Mucosa of descending colon (tissue), 3 donors: ENCODE results near the gene PRSS33. TPM values are rescaled to one million over a fixed set of nuclear protein-coding genes. Genes with fewer than 3 reads are reported as not detected.

Source experiments
- ATAC-seq: fragments of 200-7000 bp; cut with Tn5 transposase; one replicate; pipeline ENCODE4 v1.9.1; 2020; ENCODE audit warnings: mild to moderate bottlenecking, moderate library complexity
- DNase-seq, 3 donors: peaks; one replicate each; pipeline ENCODE4 v3.0.0-alpha.2; 2020
- H3K36me3 ChIP-seq: fragments of 200-600 bp; one replicate; pipeline ENCODE4 v1.8.0; 2021; ENCODE audit warnings: low read depth, mild to moderate bottlenecking
- H3K4me1 ChIP-seq: fragments of 200-600 bp; one replicate; pipeline ENCODE4 v1.8.0; 2021; ENCODE audit warnings: low read depth, mild to moderate bottlenecking
- H3K4me3 ChIP-seq: fragments of 200-600 bp; one replicate; pipeline ENCODE4 v1.8.0; 2021; ENCODE audit warnings: mild to moderate bottlenecking
- H3K9me3 ChIP-seq: fragments of 200-600 bp; one replicate; pipeline ENCODE4 v1.8.0; 2021; ENCODE audit warnings: mild to moderate bottlenecking
- intact Hi-C, 2 donors: fragments of 100-400 bp; cut with DNase I in 1 of 2; cut with micrococcal nuclease in 1 of 2; formaldehyde crosslinking; loops; one replicate each; pipeline versions ENCODE4 v1.11.0 to v1.11.1; 2022; cut with DNase I, micrococcal nuclease
- total RNA-seq, 3 donors: library from RNA; stranded (reverse); fragmentation: NEBNext Ultra II Directional in 2 of 3; extraction: Animal tissue kit (Norgen Biotek cat#: 25700) in 2 of 3; gene quantifications; one replicate each; pipeline versions ENCODE4 v1.2.1 to v1.2.4, GENCODE V29; 2021 to 2023
- TF ChIP-seq, protein P1 (sequence below): fragments of 200-600 bp; IDR thresholded peaks from one replicate; pipeline ENCODE4 v1.8.0; 2022; ENCODE audit warnings: antibody characterized with exemption, mild to moderate bottlenecking
- donor health status: DM: no; HTN: no; CAD: no; lungs with moderate emphysema.
- donor health status: DM: no; HTN: no; CAD: no.
- donor health status: DM: no; HTN: yes; CAD: no.

PRSS33 gene
- total RNA-seq, 3 donors from 2014 or later, result not detected

GRCh38 chr16:2813771-2814221, 26.4 kb upstream of the PRSS33 start:
- peak in 1 of 3 donors; percentile 6 for DNase-seq
- TF ChIP-seq, protein P1, sequence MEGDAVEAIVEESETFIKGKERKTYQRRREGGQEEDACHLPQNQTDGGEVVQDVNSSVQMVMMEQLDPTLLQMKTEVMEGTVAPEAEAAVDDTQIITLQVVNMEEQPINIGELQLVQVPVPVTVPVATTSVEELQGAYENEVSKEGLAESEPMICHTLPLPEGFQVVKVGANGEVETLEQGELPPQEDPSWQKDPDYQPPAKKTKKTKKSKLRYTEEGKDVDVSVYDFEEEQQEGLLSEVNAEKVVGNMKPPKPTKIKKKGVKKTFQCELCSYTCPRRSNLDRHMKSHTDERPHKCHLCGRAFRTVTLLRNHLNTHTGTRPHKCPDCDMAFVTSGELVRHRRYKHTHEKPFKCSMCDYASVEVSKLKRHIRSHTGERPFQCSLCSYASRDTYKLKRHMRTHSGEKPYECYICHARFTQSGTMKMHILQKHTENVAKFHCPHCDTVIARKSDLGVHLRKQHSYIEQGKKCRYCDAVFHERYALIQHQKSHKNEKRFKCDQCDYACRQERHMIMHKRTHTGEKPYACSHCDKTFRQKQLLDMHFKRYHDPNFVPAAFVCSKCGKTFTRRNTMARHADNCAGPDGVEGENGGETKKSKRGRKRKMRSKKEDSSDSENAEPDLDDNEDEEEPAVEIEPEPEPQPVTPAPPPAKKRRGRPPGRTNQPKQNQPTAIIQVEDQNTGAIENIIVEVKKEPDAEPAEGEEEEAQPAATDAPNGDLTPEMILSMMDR, result no peak
- Histone ChIP-seq H3K36me3 (no peaks in the 10 kb centered on the region), H3K4me1 (no peaks in the 10 kb centered on the region), H3K4me3 (no peak overlapping the region), H3K9me3 (no peaks in the 10 kb centered on the region)
- no peak for ATAC-seq
- intact Hi-C loops, result no loop called here

DNA sequence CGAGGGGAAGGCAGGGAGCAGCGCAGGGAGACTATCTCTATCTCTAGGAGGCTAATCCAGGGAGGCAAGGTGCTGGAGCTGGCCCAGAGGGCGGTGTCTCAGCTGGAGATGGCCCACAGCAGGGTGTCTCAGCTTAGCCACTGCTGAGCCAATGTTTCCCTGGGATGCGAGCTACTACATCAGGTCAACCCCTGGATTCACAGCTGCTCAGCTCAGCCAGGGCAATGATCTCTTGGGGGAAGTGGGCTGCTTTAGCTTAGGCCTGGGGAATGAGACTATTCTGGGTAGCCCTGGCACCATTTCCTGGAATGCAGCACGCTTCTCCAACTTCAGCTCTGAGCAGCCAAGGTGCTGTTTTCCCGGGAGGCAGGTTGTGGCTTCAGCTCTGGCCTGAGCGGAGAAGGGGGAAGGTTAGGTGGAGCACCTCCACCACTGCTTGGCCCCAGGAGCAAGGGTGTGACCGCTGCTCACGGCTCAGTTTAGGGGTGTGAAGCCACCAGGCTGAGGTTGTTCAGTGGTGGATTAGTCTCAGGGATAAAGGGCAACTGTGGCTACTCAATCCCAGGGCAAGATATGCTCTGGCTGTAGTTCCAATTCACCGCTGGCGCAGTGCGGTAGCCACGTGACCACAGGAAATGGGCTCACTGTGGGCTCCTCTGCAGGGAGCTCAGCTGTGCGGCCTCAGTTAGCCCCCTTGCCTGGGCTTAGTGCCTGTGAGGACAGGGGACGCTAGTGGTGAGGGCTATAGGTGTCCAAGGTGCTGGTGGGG, 24.5 kb upstream of the PRSS33 start:
- TF ChIP-seq, protein P1, result no peak
- no peaks in the 10 kb centered on the region for H3K36me3 ChIP-seq
- intact Hi-C loops, result no loop called here
- DNase-seq, result peak in 1 of 3 donors; percentile 16
- no peaks in the 10 kb centered on the region for H3K4me1 ChIP-seq
- no peaks in the 10 kb centered on the region for H3K9me3 ChIP-seq
- no peak overlapping the region for H3K4me3 ChIP-seq
- ATAC-seq, result peak; percentile 27

GRCh38 chr16:2810651-2811050, 23.3 kb upstream of the PRSS33 start:
- Histone ChIP-seq H3K4me1 (no peaks in the 10 kb centered on the region), H3K9me3 (no peaks in the 10 kb centered on the region), H3K36me3 (no peaks in the 10 kb centered on the region), H3K4me3 (no peak overlapping the region)
- intact Hi-C loops, result no loop called here
- TF ChIP-seq, protein P1, result no peak
- DNase-seq, result peak in 1 of 3 donors; percentile 2
- ATAC-seq, result no peak

GRCh38 chr16:2809149-2809760, 21.9 kb upstream of the PRSS33 start:
- TF ChIP-seq, protein P1, result no peak
- no peaks in the 10 kb centered on the region for H3K36me3 ChIP-seq
- DNase-seq (no peak), ATAC-seq (no peak)
- intact Hi-C loops, result no loop called here
- H3K4me1 ChIP-seq, result no peaks in the 10 kb centered on the region
- no peak overlapping the region for H3K4me3 ChIP-seq
- H3K9me3 ChIP-seq, result no peaks in the 10 kb centered on the region

DNA sequence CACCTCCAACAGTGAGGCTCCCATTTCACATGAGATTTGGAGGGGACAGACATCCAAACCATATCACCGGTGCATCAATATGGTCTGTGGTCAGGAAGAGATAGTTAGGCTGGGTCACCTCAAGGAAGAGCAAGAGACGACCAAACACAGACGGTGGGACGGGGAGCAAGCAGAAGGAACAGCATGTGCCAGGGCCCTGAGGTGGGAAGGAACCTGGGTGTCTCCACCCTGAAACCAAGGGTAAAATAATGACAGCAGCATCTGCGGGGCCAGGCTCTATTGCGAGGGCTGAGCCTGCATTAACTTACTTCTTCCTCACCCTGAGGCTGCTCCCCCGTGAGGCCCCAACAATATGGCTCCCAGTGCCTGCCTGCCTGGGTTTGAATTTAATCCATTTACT, 20.8 kb upstream of the PRSS33 start:
- intact Hi-C loops, result no loop called here
- DNase-seq (peak in 2 of 3 donors; percentile 6 to 25), ATAC-seq (no peak)
- Histone ChIP-seq H3K36me3 (no peaks in the 10 kb centered on the region), H3K9me3 (peaks cover 7% of the 10 kb centered on the region), H3K4me3 (no peak overlapping the region), H3K4me1 (no peaks in the 10 kb centered on the region)
- TF ChIP-seq, protein P1, result no peak
